AG04450 (cell line): ENCODE results near the gene BCL3. TPM values are rescaled to one million over a fixed set of nuclear protein-coding genes. Genes with fewer than 3 reads are reported as not detected.
"Not testable (repeated sequence)": the region's sequence is repeated elsewhere in the genome, so short reads cannot be mapped to it uniquely, and the experiment has no call there.

Experiments used
- CTCF ChIA-PET: fragments of 300-600, 350-600 bp; formaldehyde crosslinking; extraction: SDS; loops from one replicate; lab custom pipeline; 2022; ENCODE audit warnings: antibody characterized with exemption, inconsistent platforms; lab: Charles Lee
- POLR2A ChIA-PET: fragments of 350-600 bp; formaldehyde crosslinking; extraction: SDS; loops from one replicate; lab custom pipeline; 2021; ENCODE audit warnings: antibody characterized with exemption, inconsistent platforms; lab: Yijun Ruan, JAX
- DNase-seq: peaks from one replicate; pipeline ENCODE4 v3.0.0-alpha.2; 2011; ENCODE audit warnings: low read depth, low spot score
- H3K27ac ChIP-seq: one replicate; pipeline ENCODE4 v1.5.1; 2012; ENCODE audit warnings: low read depth, low read length, control low read depth
- H3K27me3 ChIP-seq: one replicate; pipeline ENCODE4 v1.6.0; 2012; ENCODE audit warnings: low read length; ENCODE audit not compliant: control insufficient read depth, insufficient read depth
- H3K4me3 ChIP-seq: 2 replicates; pipeline ENCODE4 v1.5.1; 2011; ENCODE audit warnings: mild to moderate bottlenecking, low read depth, low read length, control low read depth
- H3K9me3 ChIP-seq: 2 replicates; pipeline ENCODE4 v1.5.1; 2012; ENCODE audit warnings: low read length; ENCODE audit not compliant: control insufficient read depth, insufficient read depth
- polyA plus RNA-seq: library from polyadenylated mRNA; depleted of rRNA; stranded (reverse); fragments of >200 nt; gene quantifications from 2 replicates; pipeline ENCODE4 v1.2.3, GENCODE V29; 2011
- TF ChIP-seq, protein P1 (sequence below): IDR thresholded peaks from 2 replicates; pipeline ENCODE4 v1.5.1; 2011; ENCODE audit warnings: low read depth, low read length, control low read depth, inconsistent platforms

Gene BCL3
- polyA plus RNA-seq, 1 experiment: 5.6 TPM

DNA sequence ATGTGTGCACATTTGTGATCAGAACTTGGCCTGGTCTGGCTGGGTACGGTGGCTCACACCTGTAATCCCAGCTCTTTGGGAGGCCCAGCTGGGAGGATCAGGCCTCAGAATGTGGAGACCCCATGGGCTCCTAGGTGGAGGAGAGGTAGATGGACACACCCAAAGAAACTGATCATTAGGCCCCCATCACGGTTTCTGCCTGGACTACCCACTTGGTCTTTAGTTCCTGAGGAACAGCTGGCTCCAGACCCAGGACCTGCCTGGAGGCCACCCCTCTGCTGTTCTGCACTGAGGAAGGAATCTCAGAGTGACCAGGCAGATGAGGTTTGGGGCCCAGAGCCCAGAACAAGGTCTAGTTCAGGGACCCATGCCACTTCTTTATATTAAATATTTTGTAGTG lies 30.6 kb downstream of the BCL3 start:
- ChIA-PET CTCF (interaction anchor here (2.5 kb wide), 2 partner anchors 8 to 67 kb away, joined by 10 to 13 read pairs; partner anchors contain the start of gene NECTIN2), POLR2A (interaction anchor here (0.7 kb wide), 1 partner anchor 124 kb away, joined by 3 read pairs; no protein-coding TSS in a partner anchor)
- no peak overlapping the region for H3K27ac ChIP-seq
- no peak for DNase-seq
- no peaks in the 10 kb centered on the region for H3K27me3 ChIP-seq
- H3K4me3 ChIP-seq: no peak overlapping the region
- TF ChIP-seq, protein P1, sequence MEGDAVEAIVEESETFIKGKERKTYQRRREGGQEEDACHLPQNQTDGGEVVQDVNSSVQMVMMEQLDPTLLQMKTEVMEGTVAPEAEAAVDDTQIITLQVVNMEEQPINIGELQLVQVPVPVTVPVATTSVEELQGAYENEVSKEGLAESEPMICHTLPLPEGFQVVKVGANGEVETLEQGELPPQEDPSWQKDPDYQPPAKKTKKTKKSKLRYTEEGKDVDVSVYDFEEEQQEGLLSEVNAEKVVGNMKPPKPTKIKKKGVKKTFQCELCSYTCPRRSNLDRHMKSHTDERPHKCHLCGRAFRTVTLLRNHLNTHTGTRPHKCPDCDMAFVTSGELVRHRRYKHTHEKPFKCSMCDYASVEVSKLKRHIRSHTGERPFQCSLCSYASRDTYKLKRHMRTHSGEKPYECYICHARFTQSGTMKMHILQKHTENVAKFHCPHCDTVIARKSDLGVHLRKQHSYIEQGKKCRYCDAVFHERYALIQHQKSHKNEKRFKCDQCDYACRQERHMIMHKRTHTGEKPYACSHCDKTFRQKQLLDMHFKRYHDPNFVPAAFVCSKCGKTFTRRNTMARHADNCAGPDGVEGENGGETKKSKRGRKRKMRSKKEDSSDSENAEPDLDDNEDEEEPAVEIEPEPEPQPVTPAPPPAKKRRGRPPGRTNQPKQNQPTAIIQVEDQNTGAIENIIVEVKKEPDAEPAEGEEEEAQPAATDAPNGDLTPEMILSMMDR: no peak
- H3K9me3 ChIP-seq: no peaks in the 10 kb centered on the region

DNA sequence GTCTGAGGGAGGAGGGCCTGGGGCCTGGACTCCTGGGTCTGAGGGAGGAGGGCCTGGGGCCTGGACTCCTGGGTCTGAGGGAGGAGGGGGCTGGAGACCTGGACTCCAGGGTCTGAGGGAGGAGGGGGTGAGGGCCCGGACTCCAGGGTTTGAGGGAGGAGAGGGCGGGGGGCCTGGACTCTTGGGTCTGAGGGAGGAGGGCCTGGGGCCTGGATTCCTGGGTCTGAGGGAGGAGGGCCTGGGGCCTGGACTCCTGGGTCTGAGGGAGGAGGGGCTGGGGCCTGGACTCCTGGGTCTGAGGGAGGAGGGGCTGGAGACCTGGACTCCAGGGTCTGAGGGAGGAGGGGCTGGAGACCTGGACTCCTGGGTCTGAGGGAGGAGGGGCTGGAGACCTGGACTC lies 33.2 kb downstream of the BCL3 start:
- DNase-seq, POLR2A ChIA-PET, H3K27me3 ChIP-seq, H3K27ac ChIP-seq, H3K9me3 ChIP-seq, H3K4me3 ChIP-seq: not testable (repeated sequence)
- CTCF ChIA-PET: interaction anchor here (1.0 to 4.0 kb wide), 4 partner anchors 13 to 64 kb away, joined by 3 to 47 read pairs (median 22); partner anchors contain the start of gene NECTIN2

DNA sequence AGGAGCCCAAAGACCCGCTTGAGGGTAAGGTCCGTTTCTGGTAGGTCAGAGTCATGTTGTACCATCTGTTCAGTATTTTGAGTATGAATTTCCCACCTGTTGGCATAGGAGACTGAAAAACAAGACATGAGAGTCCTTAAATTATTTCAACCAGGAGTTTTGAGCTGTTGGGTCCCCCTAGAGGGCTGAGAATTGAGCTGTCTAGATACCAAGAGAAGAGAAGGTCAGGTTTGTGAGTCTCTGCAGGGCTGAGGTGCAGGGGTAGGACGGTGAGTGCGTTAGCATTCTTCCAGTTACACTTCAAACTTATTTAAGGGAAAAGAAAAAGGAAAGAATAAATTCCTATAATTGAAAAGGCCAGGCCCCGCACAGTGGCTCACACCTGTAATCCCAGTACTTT lies 34.2 kb downstream of the BCL3 start:
- CTCF ChIA-PET: interaction anchor here (0.7 to 4.0 kb wide), 9 partner anchors 8 to 259 kb away, joined by 4 to 47 read pairs (median 20); partner anchors contain the start of gene NECTIN2
- H3K27ac ChIP-seq: no peak overlapping the region
- no peak overlapping the region for H3K4me3 ChIP-seq
- TF ChIP-seq, protein P1: 0 out of 2 replicates have a peak, but pooled peaks have one; percentile 7
- POLR2A ChIA-PET: interaction anchor here (0.6 kb wide), 1 partner anchor 116 kb away, joined by 3 read pairs; no protein-coding TSS in a partner anchor
- DNase-seq: no peak
- no peaks in the 10 kb centered on the region for H3K27me3 ChIP-seq
- H3K9me3 ChIP-seq: no peaks in the 10 kb centered on the region

DNA sequence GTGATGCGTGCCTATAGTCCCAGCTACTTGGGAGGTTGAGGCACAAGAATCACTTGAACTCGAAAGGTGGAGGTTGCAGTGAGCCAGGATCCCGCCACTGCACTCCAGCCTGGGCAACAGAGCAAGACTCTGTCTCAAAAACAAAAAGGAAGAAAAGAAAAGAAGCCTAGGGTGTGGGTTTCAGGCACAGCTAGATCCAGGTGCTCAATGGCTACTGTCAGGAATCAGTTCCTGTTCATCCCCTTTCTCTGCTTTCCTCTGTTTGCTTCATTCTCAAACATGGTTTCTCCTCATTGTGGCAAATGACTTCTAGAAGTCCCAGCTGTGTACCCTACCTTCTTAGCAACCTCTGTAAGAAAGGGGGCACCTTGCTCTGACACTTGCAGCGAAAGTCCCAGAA lies 35.0 kb downstream of the BCL3 start:
- CTCF ChIA-PET: interaction anchor here (0.5 to 4.0 kb wide), 27 partner anchors 9 to 1255 kb away, joined by 3 to 47 read pairs (median 6); partner anchors contain the start of gene NECTIN2

DNA sequence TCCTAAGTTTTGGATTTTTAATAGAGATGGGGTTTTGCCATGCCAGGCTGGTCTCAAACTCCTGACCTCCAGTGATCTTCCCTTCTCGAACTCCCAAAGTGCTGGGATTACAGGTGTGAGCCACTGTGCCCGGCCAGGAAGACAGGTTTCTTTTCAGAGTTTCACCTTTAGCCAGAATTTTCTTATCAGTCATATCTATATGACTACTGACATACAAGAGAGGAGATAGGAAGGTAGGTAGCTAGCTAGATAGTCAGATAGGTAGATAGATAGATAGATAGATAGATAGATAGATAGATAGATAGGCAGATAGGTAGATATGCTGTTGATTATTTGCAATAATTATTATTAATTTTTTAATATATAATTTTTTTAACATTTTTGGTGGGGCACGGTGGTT lies 36.8 kb downstream of the BCL3 start:
- Histone ChIP-seq H3K4me3 (no peak overlapping the region), H3K27me3 (no peaks in the 10 kb centered on the region), H3K9me3 (no peaks in the 10 kb centered on the region), H3K27ac (no peak overlapping the region)
- POLR2A ChIA-PET: no interaction called here
- no peak for DNase-seq
- CTCF ChIA-PET: interaction anchor here (0.6 to 4.0 kb wide), 17 partner anchors 11 to 166 kb away, joined by 3 to 47 read pairs (median 7); partner anchors contain the start of genes BCAM and NECTIN2
- TF ChIP-seq, protein P1: no peak

More for the DNA sequence above, 35.0 kb downstream of the BCL3 start:
- TF ChIP-seq, protein P1: no peak
- POLR2A ChIA-PET: no interaction called here
- no peak for DNase-seq
- Histone ChIP-seq H3K4me3 (no peak overlapping the region), H3K9me3 (no peaks in the 10 kb centered on the region), H3K27me3 (no peaks in the 10 kb centered on the region), H3K27ac (no peak overlapping the region)
